Measurements from ENCODE around the gene NUDT3.

GRCh38 chr6:34331371-34332050 is 61.0 kb downstream of the NUDT3 start:
- no peak for TF ChIP-seq CTCF (IDR thresholded peaks at IDR 0.05 in 4 of 5, conservative IDR thresholded peaks at IDR 0.05 in 1 of 5)
- TF ChIP-seq POLR2A (IDR thresholded peaks at IDR 0.05): no peak

Measured in gastrocnemius medialis (tissue), 4 donors.